IMR-90 (cell line): Measurements from ENCODE around the gene FDXR. TPM values are rescaled to one million over a fixed set of nuclear protein-coding genes. Genes with fewer than 3 reads are reported as not detected.

Source experiments
- ATAC-seq: fragments of 200-7000 bp; cut with Tn5 transposase; 2 replicates; pipeline ENCODE4 v1.9.1; 2020; ENCODE audit warnings: low read depth, mild to moderate bottlenecking, moderate library complexity
- BruUV-seq: library from RNA; stranded (reverse); fragments of 400-500 nt; replicated peaks from 2 replicates; lab custom pipeline; 2021; lab: Mats Ljungman, UMichigan
- CTCF ChIA-PET: fragments of 300-600 bp; formaldehyde crosslinking; extraction: SDS; loops from one replicate; lab custom pipeline; 2021; ENCODE audit warnings: antibody characterized with exemption; lab: Yijun Ruan, JAX
- POLR2A ChIA-PET: fragments of 300-600 bp; sonication (Branson Sonifier 250); formaldehyde crosslinking; loops from one replicate; lab custom pipeline; 2022; ENCODE audit warnings: antibody characterized with exemption; ENCODE audit not compliant: unreplicated experiment; lab: Charles Lee
- DNase-seq: peaks from one replicate; pipeline ENCODE4 v3.0.0; 2013
- H2AFZ ChIP-seq: replicated peaks from 2 replicates; pipeline ENCODE3; 2013; ENCODE audit warnings: low read length, mild to moderate bottlenecking; ENCODE audit not compliant: poor library complexity
- H2AK5ac ChIP-seq: 2 replicates; pipeline ENCODE4 v1.6.1; 2013; ENCODE audit warnings: low read depth, low read length, inconsistent platforms
- H2AK9ac ChIP-seq: replicated peaks from 2 replicates; pipeline ENCODE3; 2013; ENCODE audit warnings: mild to moderate bottlenecking, low read depth, low read length, moderate library complexity; ENCODE audit not compliant: poor library complexity
- H2BK120ac ChIP-seq: 2 replicates; pipeline ENCODE4 v1.6.1; 2013; ENCODE audit warnings: low read depth, low read length, inconsistent platforms
- H2BK15ac ChIP-seq: 3 replicates; pipeline ENCODE4 v1.6.1; 2013; ENCODE audit warnings: low read depth, low read length, inconsistent platforms
- H2BK20ac ChIP-seq: 2 replicates; pipeline ENCODE4 v1.6.1; 2013; ENCODE audit warnings: low read depth, mild to moderate bottlenecking, inconsistent platforms, low read length, moderate library complexity
- H2BK5ac ChIP-seq: 2 replicates; pipeline ENCODE4 v1.6.1; 2013; ENCODE audit warnings: mild to moderate bottlenecking, low read depth, low read length, inconsistent platforms; ENCODE audit not compliant: poor library complexity, severe bottlenecking
- H3K14ac ChIP-seq: replicated peaks from 2 replicates; pipeline ENCODE4 v1.6.1; 2013; ENCODE audit warnings: low read depth, low read length, inconsistent platforms
- H3K18ac ChIP-seq: 2 replicates; pipeline ENCODE4 v1.6.1; 2013; ENCODE audit warnings: low read depth, low read length, control low read depth
- H3K23ac ChIP-seq: 2 replicates; pipeline ENCODE4 v1.6.1; 2013; ENCODE audit warnings: low read depth, low read length, inconsistent platforms
- H3K27ac ChIP-seq: 2 replicates; pipeline ENCODE4 v1.5.1; 2013; ENCODE audit warnings: mild to moderate bottlenecking, control low read depth, low read length; ENCODE audit not compliant: insufficient read depth
- H3K27me3 ChIP-seq: 2 replicates; pipeline ENCODE4 v1.6.1; 2013; ENCODE audit warnings: low read length; ENCODE audit not compliant: control insufficient read depth, insufficient read depth
- H3K36me3 ChIP-seq: 2 replicates; pipeline ENCODE4 v1.6.1; 2013; ENCODE audit warnings: low read length, mixed read lengths; ENCODE audit not compliant: control insufficient read depth, insufficient read depth
- H3K4ac ChIP-seq: 2 replicates; pipeline ENCODE4 v1.6.1; 2013; ENCODE audit warnings: low read depth, low read length, inconsistent platforms
- H3K4me1 ChIP-seq: 2 replicates; pipeline ENCODE4 v1.6.1; 2013; ENCODE audit warnings: low read length, mixed read lengths; ENCODE audit not compliant: control insufficient read depth, insufficient read depth
- H3K4me2 ChIP-seq: 2 replicates; pipeline ENCODE4 v1.6.1; 2013; ENCODE audit warnings: low read depth, mild to moderate bottlenecking, control low read depth, low read length, moderate library complexity
- H3K4me3 ChIP-seq: 2 replicates; pipeline ENCODE4 v1.5.1; 2013; ENCODE audit warnings: low read depth, mild to moderate bottlenecking, control low read depth, low read length, moderate library complexity; ENCODE audit not compliant: insufficient read depth
- H3K56ac ChIP-seq: 2 replicates; pipeline ENCODE4 v1.6.1; 2013; ENCODE audit warnings: low read length, inconsistent platforms; ENCODE audit not compliant: insufficient read depth; ENCODE audit errors: extremely low read depth
- H3K79me1 ChIP-seq, 2 experiments: 2 replicates each; pipeline ENCODE4 v1.6.1; 2013; ENCODE audit warnings: low read length in 2 of 2, inconsistent platforms in 1 of 2, low read depth in 1 of 2
- H3K9ac ChIP-seq: 2 replicates; pipeline ENCODE4 v1.6.1; 2013; ENCODE audit warnings: low read depth, low read length, control low read depth
- H3K9me1 ChIP-seq: 2 replicates; pipeline ENCODE4 v1.6.1; 2013; ENCODE audit warnings: low read length, inconsistent platforms; ENCODE audit not compliant: insufficient read depth
- H3K9me3 ChIP-seq: 2 replicates; pipeline ENCODE4 v1.6.1; 2013; ENCODE audit warnings: low read length; ENCODE audit not compliant: control insufficient read depth, insufficient read depth
- H4K20me1 ChIP-seq: 2 replicates; pipeline ENCODE4 v1.6.1; 2013; ENCODE audit warnings: low read length, inconsistent platforms; ENCODE audit not compliant: insufficient read depth
- H4K5ac ChIP-seq: 2 replicates; pipeline ENCODE4 v1.6.1; 2013; ENCODE audit warnings: mild to moderate bottlenecking, low read depth, low read length, control low read depth
- H4K8ac ChIP-seq, 2 experiments: 2 replicates each; pipeline ENCODE4 v1.6.1; 2013; ENCODE audit warnings: low read depth in 2 of 2, low read length in 2 of 2, control low read depth in 1 of 2, inconsistent platforms in 1 of 2
- H4K91ac ChIP-seq: 2 replicates; pipeline ENCODE4 v1.6.1; 2013; ENCODE audit warnings: low read depth, low read length, inconsistent platforms; ENCODE audit not compliant: insufficient read depth
- BHLHE40 ChIP-seq: fragments of 150-350 bp; IDR thresholded peaks from 2 replicates; pipeline ENCODE4 v1.6.1; 2016; ENCODE audit warnings: mild to moderate bottlenecking, low read depth, low read length
- CHD1 ChIP-seq: IDR thresholded peaks from 2 replicates; pipeline ENCODE4 v1.6.1; 2012; ENCODE audit warnings: low read depth, low read length, improper control_type of control experiment
- POLR2A ChIP-seq: IDR thresholded peaks from 2 replicates; pipeline ENCODE4 v1.6.1; 2012; ENCODE audit warnings: mild to moderate bottlenecking, low read depth, low read length
- RAD21 ChIP-seq: IDR thresholded peaks from 2 replicates; pipeline ENCODE4 v1.6.1; 2012; ENCODE audit warnings: low read length, improper control_type of control experiment
- RCOR1 ChIP-seq: IDR thresholded peaks from 2 replicates; pipeline ENCODE4 v1.6.1; 2012; ENCODE audit warnings: mild to moderate bottlenecking, low read length, improper control_type of control experiment; ENCODE audit not compliant: insufficient replicate concordance
- WGBS, 2 experiments: methylation state at CpG; one replicate each; pipeline versions ENCODE4 v1.1.5 to v1.1.7; 2013; ENCODE audit warnings: missing lambda C conversion rate in 2 of 2; ENCODE audit not compliant: insufficient read length in 1 of 2; ENCODE audit errors: extremely low coverage in 2 of 2; 5-methylcytosine and 5-hydroxymethylcytosine counted together
- dilution Hi-C: fragments of 300-500 bp; cut with HindIII; formaldehyde crosslinking; loops from one replicate; pipeline ENCODE4 v1.14.3; 2018; ENCODE audit warnings: low sequenced_read_pairs; ENCODE audit not compliant: unreplicated experiment
- in situ Hi-C: fragments of 300-500 bp; cut with MboI; formaldehyde crosslinking; loops from 3 replicates; pipeline ENCODE4 v1.14.3; 2019; ENCODE audit warnings: low sequenced_read_pairs, inconsistent platforms, mixed read lengths
- intact Hi-C: fragments of 100-400 bp; cut with micrococcal nuclease; formaldehyde crosslinking; loops from 2 replicates; pipeline ENCODE4 v1.10.0; 2022
- polyA plus RNA-seq, 3 experiments: library from polyadenylated mRNA; depleted of rRNA; stranded (reverse); fragments of >200 nt; gene quantifications; 2 replicates each; pipeline ENCODE4 v1.2.3, GENCODE V29; 2012; ENCODE audit warnings: low replicate concordance in 1 of 3
- total RNA-seq: library from RNA; depleted of rRNA; stranded (reverse); fragments of >200 nt; gene quantifications from 2 replicates; pipeline ENCODE4 v1.2.3, GENCODE V29; 2012
- TF ChIP-seq, protein P1 (sequence below): fragments of 150-350 bp; IDR thresholded peaks from 2 replicates; pipeline ENCODE4 v1.6.1; 2017; ENCODE audit warnings: mild to moderate bottlenecking, antibody characterized with exemption, low read length, low read depth

Gene FDXR
- total and polyA plus RNA-seq, 2 of the 4 experiments (the other 2 are of a cell fraction), result 12.4 to 18.6 TPM

DNA sequence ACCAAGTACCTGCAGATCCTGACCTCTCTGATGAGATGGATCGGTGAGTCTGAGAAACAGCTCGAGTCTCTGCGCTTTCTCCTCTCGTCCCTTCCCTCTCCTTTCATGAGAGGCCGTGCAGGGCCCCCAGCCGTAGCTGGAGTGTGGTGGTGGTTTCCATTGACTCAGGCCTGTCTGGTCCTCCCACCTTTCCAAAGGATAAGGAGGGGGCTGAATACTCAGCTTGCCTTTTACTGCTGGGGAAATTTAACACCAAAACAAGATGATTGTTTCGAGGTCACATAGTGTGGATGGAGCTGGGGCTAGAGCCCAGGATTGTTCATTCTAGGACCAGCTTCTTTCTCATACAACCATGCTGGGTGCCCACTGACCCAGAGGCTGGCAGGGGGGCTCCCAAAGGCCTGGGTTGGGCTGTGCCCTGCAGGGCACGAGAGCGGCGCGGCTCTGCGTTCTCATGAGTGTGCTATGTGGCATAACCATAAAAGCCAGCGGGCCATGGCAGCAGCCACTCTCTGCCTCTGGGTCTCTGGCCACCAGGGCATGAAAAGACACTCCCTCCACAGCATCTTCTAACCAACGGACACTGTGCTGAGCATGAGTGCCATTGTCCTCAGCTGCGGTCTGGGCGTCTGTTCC lies 52.9 kb downstream of the FDXR start:
- Histone ChIP-seq H3K9me3 (no peaks in the 10 kb centered on the region), H3K56ac (no peak overlapping the region), H3K4me3 (no peak overlapping the region), H3K36me3 (peaks cover 15% of the 10 kb centered on the region), H2BK120ac (no peak overlapping the region), H4K91ac (no peak overlapping the region), H2AK9ac (peak overlapping the region; percentile 61), H2BK5ac (no peak overlapping the region), H2BK15ac (no peak overlapping the region), H4K8ac (no peak overlapping the region), H3K79me1 (no peaks in the 10 kb centered on the region), H2AK5ac (no peak overlapping the region), H2BK20ac (no peak overlapping the region), H3K4me1 (no peaks in the 10 kb centered on the region), H3K9ac (no peak overlapping the region), H4K20me1 (no peaks in the 10 kb centered on the region), H3K9me1 (0 out of 2 replicates have a peak, but pooled peaks cover 3% of the 10 kb centered on the region), H3K23ac (no peak overlapping the region), H4K5ac (no peak overlapping the region), H3K14ac (no peak overlapping the region), H2AFZ (no peak overlapping the region), H3K27ac (no peak overlapping the region), H3K27me3 (no peaks in the 10 kb centered on the region), H3K4ac (no peak overlapping the region), H3K18ac (no peak overlapping the region), H3K4me2 (no peak overlapping the region)
- DNase-seq (no peak), ATAC-seq (no peak)
- in situ Hi-C loops (no loop called here), intact Hi-C loops (no loop called here), dilution Hi-C loops (no loop called here)
- WGBS, 2 experiments, result 93% methylated on average over 3 of the region's 16 CpGs; no CpG with 5 or more reads in 1 of the 2 experiments
- TF ChIP-seq, protein P1, sequence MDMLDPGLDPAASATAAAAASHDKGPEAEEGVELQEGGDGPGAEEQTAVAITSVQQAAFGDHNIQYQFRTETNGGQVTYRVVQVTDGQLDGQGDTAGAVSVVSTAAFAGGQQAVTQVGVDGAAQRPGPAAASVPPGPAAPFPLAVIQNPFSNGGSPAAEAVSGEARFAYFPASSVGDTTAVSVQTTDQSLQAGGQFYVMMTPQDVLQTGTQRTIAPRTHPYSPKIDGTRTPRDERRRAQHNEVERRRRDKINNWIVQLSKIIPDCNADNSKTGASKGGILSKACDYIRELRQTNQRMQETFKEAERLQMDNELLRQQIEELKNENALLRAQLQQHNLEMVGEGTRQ, result no peak
- no peak for TF ChIP-seq RAD21
- no peak for TF ChIP-seq BHLHE40
- TF ChIP-seq RCOR1, result no peak
- TF ChIP-seq CHD1, result no peak
- TF ChIP-seq POLR2A, result no peak
- CTCF ChIA-PET, result no interaction called here
- no TSS peak for BruUV-seq
- POLR2A ChIA-PET, result no interaction called here
